DMS 273 (cell line): ENCODE measurements around the gene CT47C1.

Experiments used
- DNase-seq: peaks from one replicate; lab custom pipeline; 2025; ENCODE audit not compliant: unreplicated experiment; lab: John Stamatoyannopoulos, UW

The CT47C1 gene

GRCh38 chrX:119073200-119073905, 560 bp downstream of the CT47C1 start:
- DNase-seq, result no peak

DNA sequence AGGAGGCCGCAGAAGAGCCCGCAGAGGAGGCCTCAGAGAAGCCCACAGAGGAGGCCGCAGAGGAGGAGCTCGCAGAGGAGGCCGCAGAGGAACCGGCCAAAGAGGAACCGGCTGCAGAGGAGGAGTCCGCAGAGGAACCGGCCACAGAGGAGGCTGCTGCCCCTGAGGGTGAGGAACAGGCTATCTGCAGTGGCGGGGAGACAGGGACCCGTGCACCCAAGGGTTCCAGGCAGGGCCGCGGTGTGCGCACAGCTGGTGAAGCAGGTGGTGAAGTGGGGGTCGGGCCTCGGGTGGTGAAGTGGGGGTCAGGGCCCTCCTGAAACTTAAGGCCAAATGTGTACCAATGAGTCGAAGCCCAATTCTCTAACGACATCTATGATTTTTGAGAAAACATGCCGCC, 1.1 kb downstream of the CT47C1 start:
- no peak for DNase-seq

- no peak for DNase-seq
These were observed 2.7 kb downstream of the CT47C1 start for GRCh38 chrX:119075270-119076025.

DNA sequence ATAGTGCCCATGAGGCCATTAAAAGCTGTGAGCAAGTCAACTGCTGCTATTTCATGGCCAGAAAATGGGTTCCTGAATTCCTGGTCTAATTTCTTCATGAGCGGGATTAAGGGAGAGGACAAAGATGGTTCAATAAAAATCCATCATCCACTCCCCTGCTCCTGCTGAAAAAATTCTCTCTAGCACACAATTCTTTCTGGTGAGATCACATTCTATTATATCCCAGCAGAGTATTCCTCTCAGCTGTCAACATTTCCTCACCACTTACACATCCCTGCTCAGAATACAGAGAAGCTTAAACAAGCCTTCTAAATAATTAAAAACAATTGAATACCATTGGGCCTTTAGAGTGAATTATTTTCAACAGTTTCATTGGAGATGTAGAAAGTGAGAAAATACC, 9.5 kb downstream of the CT47C1 start:
- no peak for DNase-seq

- no peak for DNase-seq
These were observed 12.0 kb downstream of the CT47C1 start for GRCh38 chrX:119084766-119085165.

GRCh38 chrX:119087121-119087520, 14.3 kb downstream of the CT47C1 start:
- DNase-seq, result no peak

- DNase-seq, result no peak
These were observed 16.8 kb downstream of the CT47C1 start for GRCh38 chrX:119089619-119090018.

DNA sequence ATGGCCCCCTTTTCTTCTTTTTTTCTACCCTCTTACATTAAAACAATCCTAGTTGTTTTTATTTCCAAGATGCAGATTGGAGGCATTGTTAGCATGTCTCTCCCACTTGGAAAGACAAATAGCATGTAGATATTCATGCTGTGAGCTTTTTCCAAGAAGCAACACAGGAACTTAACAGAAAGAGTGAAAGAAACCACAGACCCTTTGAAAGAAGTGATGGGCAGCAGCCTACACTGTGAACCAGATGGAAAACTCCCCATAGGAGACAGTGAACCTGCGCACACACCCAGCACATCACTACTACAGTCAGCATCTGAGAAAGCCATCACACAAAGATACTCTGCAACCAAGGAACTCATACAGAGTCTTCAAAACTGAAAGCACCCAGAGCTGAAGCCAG, 17.8 kb downstream of the CT47C1 start:
- DNase-seq, result no peak

- no peak for DNase-seq
These were observed 21.4 kb downstream of the CT47C1 start for GRCh38 chrX:119093991-119094735.

- peak; percentile 8 for DNase-seq
These were observed 22.0 kb downstream of the CT47C1 start for GRCh38 chrX:119094819-119095218.

DNA sequence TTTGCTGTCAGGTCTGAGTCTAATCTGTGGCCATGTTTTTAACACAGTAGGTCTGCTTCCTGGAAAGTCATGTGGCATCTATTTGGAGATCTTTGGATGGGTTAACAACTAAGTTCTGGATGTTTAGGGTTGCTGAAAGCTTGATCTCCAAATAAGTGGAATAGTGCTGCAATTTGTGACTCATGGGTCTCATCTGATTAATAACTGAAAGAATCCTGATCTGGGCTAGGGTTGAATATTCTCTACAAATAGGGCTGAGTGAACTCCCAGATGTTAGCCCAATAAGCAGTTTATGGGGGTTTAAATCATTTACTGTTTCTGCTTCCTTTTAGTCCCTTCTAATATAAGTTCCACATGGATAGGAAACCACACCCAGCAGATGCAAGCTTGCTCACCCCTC, 23.1 kb downstream of the CT47C1 start:
- no peak for DNase-seq

DNA sequence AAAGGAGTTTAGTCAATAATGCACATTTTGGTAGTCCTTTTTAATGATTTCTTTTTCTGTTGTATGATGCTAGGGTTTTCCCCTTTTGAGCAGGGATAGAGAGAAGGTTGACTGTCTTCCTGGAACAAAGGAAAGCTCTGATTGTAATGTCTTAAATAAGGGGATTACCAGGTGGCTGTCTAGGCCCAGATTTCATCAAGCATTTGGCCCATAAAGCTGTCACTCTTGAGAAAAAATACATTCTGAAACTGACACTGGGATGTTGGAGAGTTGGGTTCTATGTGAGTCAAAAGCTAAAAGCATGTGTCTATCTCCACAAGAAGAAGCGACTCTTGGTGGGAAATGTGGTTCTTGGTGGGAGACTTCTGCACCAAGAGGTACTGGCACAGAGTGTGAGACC, 28.4 kb downstream of the CT47C1 start:
- DNase-seq, result no peak

GRCh38 chrX:119105826-119106225, 33.0 kb downstream of the CT47C1 start:
- no peak for DNase-seq

DNA sequence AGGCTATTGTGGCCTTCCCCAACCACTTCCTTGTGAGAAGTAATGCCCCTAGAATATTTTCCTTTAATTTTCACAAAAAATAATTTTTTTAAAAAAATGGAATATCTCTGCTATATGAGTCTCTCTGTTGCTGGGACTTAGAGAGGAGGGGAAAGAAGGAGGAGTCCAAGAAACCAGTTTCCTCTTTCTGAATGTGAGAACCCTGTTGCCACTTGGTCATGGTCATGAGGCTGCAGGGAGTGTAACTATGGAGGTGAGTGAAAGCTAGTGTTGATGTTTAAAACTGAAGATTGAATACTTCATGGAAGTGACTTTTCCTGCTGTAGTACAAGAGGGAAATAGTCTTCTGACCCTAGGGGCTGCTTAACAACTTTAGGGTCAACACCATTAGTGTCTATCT, 34.4 kb downstream of the CT47C1 start:
- DNase-seq, result no peak

DNA sequence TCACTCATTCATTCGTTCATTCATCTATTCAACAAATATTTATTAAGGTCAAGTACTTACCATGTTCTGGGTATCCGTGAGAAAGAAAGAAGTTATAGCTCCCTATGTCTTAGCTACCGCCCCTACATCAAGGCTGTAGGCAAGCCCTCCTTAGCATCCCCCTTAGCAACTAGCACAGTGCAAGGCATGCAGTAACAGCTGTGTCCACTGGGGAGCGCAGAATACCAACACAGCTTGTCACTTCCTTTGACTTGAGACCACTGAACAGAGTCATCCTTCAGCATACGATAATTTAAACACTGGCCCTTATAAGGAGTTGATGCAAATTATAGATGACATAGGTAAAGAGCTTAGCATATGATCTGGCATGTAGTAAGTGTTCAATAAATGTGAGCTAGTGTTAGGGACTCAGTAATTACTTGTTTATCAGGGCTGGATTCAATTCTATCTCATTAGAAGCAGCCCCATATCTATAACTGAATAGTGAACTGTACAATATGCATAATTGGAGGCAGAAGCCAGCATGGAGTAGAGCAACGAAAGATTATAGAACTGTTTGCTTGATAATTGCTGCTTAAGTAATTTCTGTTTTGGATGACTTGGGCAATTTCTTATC, 46.1 kb downstream of the CT47C1 start:
- peak; percentile 81 for DNase-seq

- no peak for DNase-seq
These were observed 48.5 kb downstream of the CT47C1 start for GRCh38 chrX:119121341-119121740.
